Ecto neural progenitor cell (in vitro differentiated cells): Measurements from ENCODE around the gene SOCS3.

Source experiments
- DNase-seq: peaks from one replicate; pipeline ENCODE4 v3.0.0-alpha.2; 2018; ENCODE audit warnings: low spot score

Gene SOCS3

GRCh38 chr17:78307887-78308638, 51.8 kb downstream of the SOCS3 start:
- DNase-seq: no peak

GRCh38 chr17:78306913-78307312, 53.0 kb downstream of the SOCS3 start:
- DNase-seq: no peak
